IPS DF 6.9 (cell line): ENCODE measurements around the gene ASXL1.
"Not testable (repeated sequence)": the region's sequence is repeated elsewhere in the genome, so short reads cannot be mapped to it uniquely, and the experiment has no call there.

Experiments
- DNase-seq: peaks from one replicate; pipeline ENCODE4 v3.0.0-alpha.2; 2013; ENCODE audit warnings: low read depth, low spot score
- H3K27ac ChIP-seq: one replicate; pipeline ENCODE4 v1.5.1; 2013; ENCODE audit warnings: low read length, control low read depth
- H3K27me3 ChIP-seq: 2 replicates; pipeline ENCODE4 v1.6.1; 2013; ENCODE audit warnings: mild to moderate bottlenecking, low read length; ENCODE audit not compliant: control insufficient read depth, insufficient read depth
- H3K36me3 ChIP-seq: 2 replicates; pipeline ENCODE4 v1.6.1; 2013; ENCODE audit warnings: low read length; ENCODE audit not compliant: control insufficient read depth, insufficient read depth
- H3K4me1 ChIP-seq: 2 replicates; pipeline ENCODE4 v1.6.1; 2013; ENCODE audit warnings: low read length; ENCODE audit not compliant: control insufficient read depth, insufficient read depth
- H3K4me3 ChIP-seq: 2 replicates; pipeline ENCODE4 v1.5.1; 2013; ENCODE audit warnings: mild to moderate bottlenecking, low read length
- H3K9me3 ChIP-seq: 2 replicates; pipeline ENCODE4 v1.6.1; 2013; ENCODE audit warnings: low read length, inconsistent platforms; ENCODE audit not compliant: control insufficient read depth, insufficient read depth
- WGBS: extraction: QIAGEN DNeasy Blood & Tissue Kit; methylation state at CpG from one replicate; pipeline ENCODE4 v1.1.7; 2013; ENCODE audit warnings: mixed read lengths, missing lambda C conversion rate; ENCODE audit not compliant: insufficient read length, insufficient coverage; 5-methylcytosine and 5-hydroxymethylcytosine counted together

The ASXL1 gene

DNA sequence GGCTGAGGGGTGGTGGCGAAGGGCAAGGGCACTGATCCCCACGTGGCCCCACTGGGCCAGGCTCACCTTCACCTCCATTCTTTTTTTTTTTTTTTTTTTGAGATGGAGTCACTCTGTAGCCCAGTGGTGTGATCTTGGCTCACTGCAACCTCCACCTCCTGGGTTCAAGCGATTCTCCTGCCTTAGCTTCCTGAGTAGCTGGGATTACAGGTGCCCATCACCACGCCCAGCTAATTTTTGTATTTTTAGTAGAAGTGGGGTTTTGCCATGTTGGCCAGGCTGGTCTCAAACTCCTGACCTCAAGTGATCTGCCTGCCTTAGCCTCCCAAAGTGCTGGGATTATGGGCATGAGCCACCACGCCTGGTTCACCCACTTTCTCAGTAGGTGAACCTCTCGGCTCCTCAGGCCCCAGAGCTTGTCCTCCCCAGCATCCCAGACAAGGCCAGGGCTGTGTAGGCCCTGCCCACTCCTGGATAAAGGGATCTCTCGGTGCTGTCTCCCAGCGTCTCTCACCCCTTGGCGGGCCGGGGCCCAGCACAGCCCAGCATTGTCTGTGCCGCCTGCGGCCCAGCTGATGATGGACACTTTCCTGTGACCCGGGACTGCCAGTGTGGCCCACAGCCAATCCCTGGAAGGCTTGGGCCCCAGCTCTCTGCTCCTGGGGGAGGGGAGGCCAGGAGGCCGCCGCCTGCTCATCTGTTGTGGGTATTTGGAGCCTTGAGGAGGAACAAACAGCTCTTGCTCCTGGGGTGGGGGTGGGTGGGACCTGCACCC lies 108.0 kb downstream of the ASXL1 start:
- peaks cover 14% of the 10 kb centered on the region for H3K4me1 ChIP-seq
- not testable (repeated sequence) for DNase-seq, H3K4me3 ChIP-seq, H3K9me3 ChIP-seq, H3K27me3 ChIP-seq, H3K27ac ChIP-seq, H3K36me3 ChIP-seq
- no CpG with 5 or more reads among the region's 15 CpGs for WGBS

DNA sequence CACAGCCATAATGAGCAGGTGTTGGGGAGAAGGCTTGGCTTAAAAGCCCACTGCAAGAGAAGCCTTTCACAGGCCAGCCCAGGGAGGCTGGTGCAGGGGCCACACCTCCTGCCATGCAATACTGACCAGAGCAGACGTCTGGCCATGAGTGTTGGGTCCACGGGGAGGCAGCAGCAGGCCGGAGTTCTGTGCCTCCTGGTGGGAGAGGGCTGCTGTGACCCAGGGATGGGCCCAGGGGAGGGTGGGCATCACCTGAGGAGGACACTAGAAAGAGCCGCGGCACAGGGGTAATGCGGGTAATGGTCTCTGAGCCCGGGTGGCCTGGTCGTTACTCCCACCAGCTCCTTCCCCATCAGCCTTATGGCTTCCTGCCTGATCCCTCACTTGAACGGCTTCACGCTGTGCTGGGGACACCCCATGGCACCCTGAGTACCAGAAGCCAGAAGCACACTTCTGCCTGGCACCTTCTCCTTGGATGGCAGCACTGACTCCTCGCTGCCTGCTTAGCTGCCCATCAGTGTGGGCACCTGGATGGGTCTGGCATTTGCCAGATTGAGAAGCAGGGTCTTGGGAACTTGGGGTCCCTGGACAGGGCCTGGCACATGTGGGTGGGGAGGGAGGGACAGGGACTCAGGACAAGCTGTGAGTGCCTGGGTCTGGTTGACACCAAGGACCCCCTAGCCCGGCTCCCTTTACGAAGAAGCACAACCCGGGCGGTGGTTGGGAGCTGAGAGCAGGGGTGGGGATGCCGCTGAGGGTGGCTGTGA lies 108.8 kb downstream of the ASXL1 start:
- H3K4me3 ChIP-seq = no peak overlapping the region
- H3K36me3 ChIP-seq = no peaks in the 10 kb centered on the region; the same call in 1 of the 2 replicates
- no peak overlapping the region for H3K27ac ChIP-seq
- H3K9me3 ChIP-seq = no peaks in the 10 kb centered on the region
- peaks cover 14% of the 10 kb centered on the region for H3K4me1 ChIP-seq
- no peak for DNase-seq
- WGBS = no CpG with 5 or more reads among the region's 16 CpGs
- no peaks in the 10 kb centered on the region for H3K27me3 ChIP-seq

DNA sequence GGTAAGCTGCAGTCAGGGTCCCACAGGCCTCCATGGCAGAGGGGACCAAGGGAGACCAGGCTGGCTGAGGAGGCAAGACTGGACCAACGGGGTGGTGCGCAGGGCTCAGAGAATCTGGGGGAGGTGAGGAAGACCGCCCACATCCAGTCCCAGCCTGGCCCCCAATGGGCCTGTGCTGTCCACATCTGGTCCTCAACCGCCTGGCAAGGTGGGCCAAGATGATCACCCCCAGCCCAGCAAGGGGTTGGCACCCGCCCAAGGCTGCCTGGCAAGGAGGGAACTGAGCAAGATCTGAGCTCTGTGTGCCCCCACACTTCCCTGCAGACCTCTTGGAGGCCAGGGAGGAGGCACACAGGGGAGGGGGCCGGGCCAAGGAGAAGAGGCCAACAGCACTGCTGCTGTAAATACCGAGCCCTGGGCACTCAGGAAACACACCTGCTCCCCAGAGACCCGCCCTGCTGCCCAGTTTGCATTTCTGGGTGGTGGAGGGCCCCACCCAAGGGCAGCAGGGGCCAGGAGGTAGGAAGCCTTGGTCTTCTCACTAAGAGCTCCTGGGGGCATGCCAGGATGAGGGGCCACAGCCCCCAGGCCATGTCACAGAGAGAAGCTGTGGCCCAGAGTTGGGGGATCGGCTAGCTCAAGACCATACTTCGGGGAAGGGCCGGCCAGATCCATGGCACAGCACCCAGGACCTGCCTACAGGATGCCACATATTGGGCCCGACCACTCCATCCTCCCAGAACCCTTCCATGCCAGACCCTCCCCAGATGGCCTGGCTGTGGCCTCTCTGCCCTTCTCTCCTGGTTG lies 109.6 kb downstream of the ASXL1 start:
- no peaks in the 10 kb centered on the region for H3K9me3 ChIP-seq
- H3K27me3 ChIP-seq = no peaks in the 10 kb centered on the region
- H3K36me3 ChIP-seq = no peaks in the 10 kb centered on the region; the same call in 1 of the 2 replicates

DNA sequence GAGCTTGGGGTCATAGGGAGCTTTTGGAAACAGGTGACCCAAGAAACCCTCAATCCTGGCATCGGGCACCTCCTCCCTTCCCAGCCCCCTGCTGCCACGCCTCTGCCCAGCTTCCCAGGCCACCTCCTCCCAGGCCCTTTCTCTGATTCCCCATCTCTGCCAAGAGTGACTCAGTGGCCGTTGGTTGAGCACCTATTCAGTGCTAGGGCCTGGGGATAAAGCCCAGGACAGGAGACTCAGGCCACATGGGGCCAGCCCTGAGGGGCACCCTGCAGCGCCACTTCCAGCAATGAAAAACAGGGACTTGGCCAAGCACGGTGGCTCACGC lies 110.1 kb downstream of the ASXL1 start:
- Histone ChIP-seq H3K4me3 (no peak overlapping the region), H3K27me3 (no peaks in the 10 kb centered on the region), H3K9me3 (no peaks in the 10 kb centered on the region), H3K36me3 (no peaks in the 10 kb centered on the region; the same call in 1 of the 2 replicates), H3K27ac (no peak overlapping the region), H3K4me1 (peaks cover 14% of the 10 kb centered on the region)
- no peak for DNase-seq
- WGBS = no CpG with 5 or more reads among the region's 6 CpGs

More for the DNA sequence above, 109.6 kb downstream of the ASXL1 start:
- no peak for DNase-seq
- Histone ChIP-seq H3K4me1 (peaks cover 14% of the 10 kb centered on the region), H3K4me3 (no peak overlapping the region), H3K27ac (no peak overlapping the region)
- WGBS = no CpG with 5 or more reads among the region's 12 CpGs

DNA sequence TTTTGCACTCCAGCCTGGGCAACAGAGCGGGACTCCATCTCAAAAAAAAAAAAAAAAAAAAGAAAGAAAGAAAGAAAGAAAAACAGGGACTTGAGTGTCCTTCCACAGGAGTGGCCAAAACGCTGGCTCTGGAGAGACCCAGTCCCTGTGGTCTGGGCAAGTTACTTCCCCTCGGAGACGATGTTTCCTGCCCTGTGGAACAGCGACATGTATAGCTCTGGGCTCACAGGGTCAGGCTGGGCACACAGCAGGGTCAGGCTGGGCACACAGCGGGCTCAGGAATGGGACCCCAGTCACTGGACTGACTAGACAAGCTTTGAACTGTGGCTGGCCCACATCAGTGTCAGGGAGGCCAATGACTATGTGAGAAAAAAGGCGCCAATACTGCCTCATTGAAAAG lies 110.7 kb downstream of the ASXL1 start:
- Histone ChIP-seq H3K9me3 (no peaks in the 10 kb centered on the region), H3K27me3 (no peaks in the 10 kb centered on the region), H3K4me3 (no peak overlapping the region), H3K36me3 (peaks cover under 1% of the 10 kb centered on the region; the same call in 1 of the 2 replicates), H3K4me1 (peaks cover 12% of the 10 kb centered on the region), H3K27ac (no peak overlapping the region)
- WGBS = no CpG with 5 or more reads among the region's 7 CpGs
- DNase-seq = no peak

DNA sequence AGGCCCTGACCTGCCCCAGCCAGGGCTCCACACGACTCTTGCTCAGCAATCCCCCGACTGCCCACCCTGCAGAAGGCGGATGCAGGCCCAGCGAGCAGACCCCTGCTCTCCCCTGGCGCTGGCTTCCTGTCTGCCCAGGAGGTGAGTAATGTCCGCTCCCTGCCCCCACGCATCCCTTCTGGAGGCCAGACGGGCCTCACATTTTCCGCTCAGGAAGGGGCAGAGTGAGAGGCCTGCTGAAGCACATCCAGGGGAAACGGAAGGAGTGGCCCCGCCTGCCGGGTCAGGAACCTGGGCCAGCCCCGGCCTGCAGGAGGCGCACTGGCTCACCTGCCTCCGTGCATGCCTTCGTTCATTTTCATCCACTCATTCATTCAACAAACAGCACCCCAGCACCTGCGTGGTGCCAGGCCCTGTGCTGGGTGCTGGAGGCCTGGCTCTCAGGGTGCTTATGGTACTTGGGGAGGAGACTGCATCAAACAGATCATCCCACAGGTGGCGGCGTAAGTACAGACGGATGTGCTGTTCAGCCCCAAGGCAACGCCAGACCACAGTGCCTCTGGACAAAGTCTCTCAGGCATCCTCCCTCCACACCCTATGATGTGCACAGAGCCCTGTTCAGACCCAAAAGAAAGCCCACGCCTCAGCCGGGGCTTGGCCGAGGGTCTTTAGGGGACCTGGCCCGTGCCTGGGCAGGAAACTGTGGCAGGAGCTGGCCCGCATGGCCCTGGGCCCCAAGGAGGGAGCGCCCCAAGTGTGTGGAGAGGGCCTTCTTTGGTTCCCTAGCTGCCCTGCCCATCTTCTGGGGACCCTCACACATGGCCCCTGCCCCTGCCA lies 112.1 kb downstream of the ASXL1 start:
- Histone ChIP-seq H3K27ac (no peak overlapping the region), H3K4me3 (no peak overlapping the region), H3K36me3 (peaks cover 4% of the 10 kb centered on the region), H3K27me3 (no peaks in the 10 kb centered on the region), H3K9me3 (no peaks in the 10 kb centered on the region), H3K4me1 (peaks cover 15% of the 10 kb centered on the region)
- no peak for DNase-seq
- no CpG with 5 or more reads among the region's 27 CpGs for WGBS

DNA sequence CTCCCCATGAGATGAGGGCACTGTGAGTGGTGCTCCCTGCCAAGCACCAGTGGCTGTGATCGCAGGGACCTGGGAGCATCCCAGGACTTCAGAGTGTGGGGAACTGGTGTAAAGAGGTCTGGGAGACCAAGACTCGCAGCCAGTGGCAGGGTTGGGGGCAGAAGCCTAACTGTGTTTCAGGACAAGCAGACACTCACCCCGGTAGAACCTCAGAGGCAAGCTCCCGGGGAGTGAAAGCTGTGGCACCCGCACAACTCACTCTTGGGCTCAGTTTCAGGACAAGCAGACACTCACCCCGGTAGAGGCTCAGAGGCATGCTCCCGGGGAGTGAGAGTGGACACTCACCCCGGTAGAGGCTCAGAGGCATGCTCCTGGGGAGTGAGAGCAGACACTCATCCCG lies 112.8 kb downstream of the ASXL1 start:
- peaks cover 18% of the 10 kb centered on the region for H3K4me1 ChIP-seq
- DNase-seq = no peak
- peaks cover 4% of the 10 kb centered on the region for H3K36me3 ChIP-seq
- H3K9me3 ChIP-seq = no peaks in the 10 kb centered on the region
- no peaks in the 10 kb centered on the region for H3K27me3 ChIP-seq
- H3K27ac ChIP-seq = no peak overlapping the region
- WGBS = no CpG with 5 or more reads among the region's 9 CpGs
- H3K4me3 ChIP-seq = no peak overlapping the region

DNA sequence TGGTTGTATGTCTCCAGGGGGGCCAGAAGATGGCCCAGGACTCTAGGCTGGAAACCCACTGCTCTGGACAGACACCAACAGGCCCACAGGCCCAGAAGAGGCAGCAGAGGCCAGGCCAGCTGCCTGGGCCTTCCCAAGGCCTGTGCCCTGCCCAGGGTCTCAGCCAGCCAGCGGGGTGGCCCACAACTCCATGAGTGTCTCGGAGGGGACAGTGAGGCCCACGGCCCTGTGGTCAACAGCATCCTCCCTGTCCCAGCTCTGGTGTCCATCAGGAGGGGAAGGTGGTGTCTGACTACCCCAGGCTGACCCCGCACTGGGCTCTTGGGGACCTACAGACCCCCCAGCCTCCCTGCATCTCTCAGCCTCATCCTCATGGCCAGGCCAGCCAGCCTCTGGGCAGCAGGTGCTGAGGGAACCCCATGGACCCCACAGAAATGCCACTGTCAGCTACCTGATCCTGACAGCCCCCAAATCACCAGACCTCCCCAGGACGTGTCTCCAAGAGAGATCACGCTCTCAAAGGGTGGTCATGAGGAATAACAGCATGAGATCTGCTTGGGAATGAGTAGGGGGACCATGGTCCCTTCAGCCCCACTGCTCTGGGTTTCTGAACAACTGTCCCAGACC lies 114.6 kb downstream of the ASXL1 start:
- no peaks in the 10 kb centered on the region for H3K9me3 ChIP-seq
- no peaks in the 10 kb centered on the region for H3K27me3 ChIP-seq
- H3K4me1 ChIP-seq = peaks cover 28% of the 10 kb centered on the region
- H3K4me3 ChIP-seq = no peak overlapping the region
- WGBS = no CpG with 5 or more reads among the region's 6 CpGs
- no peak for DNase-seq
- H3K36me3 ChIP-seq = peaks cover 4% of the 10 kb centered on the region
- H3K27ac ChIP-seq = no peak overlapping the region

DNA sequence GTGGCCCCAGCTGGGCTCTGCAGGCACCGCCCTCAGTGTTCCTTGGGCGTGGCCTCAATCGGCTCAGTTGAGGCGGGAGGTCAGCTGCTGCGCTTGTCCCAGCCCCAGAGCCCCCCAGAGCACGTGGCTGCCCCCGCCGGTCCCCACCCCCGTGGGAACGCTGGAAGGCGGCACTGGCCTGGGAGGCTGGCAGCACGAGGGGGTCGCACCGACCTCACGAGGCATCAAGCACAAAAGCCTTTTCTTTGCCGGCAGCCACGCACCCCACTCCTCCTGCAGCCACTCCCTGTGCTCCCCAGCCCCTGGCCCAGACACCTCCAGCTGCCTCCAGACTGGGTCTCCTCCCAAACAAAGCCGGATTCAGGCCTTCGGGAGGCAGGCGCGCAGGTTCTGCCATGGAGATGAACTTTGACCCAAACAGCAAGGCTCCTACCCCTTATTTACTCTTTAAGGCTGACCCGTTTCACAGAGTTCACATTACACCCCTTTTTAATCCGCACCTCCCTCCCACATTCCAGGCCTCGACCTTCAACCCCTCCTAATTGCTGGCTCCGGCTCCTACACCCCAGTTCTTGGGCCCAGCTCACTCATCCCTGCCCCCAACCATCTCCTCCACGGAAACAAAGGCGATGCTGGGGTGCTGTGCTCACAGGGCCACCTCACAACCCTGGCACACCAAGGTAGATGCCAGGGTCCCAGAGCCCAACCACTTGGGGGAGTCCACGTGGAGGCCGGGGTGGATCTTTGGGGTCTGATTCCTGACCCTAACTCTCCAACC lies 115.3 kb downstream of the ASXL1 start:
- WGBS = 100% methylated on average over 2 of the region's 29 CpGs
- H3K4me3 ChIP-seq = no peak overlapping the region
- peaks cover 28% of the 10 kb centered on the region for H3K4me1 ChIP-seq
- DNase-seq = no peak
- H3K36me3 ChIP-seq = peaks cover 4% of the 10 kb centered on the region
- H3K27me3 ChIP-seq = no peaks in the 10 kb centered on the region
- no peaks in the 10 kb centered on the region for H3K9me3 ChIP-seq
- no peak overlapping the region for H3K27ac ChIP-seq
